Psoas muscle (tissue), 8 donors: ENCODE data around the gene CA12. TPM values are rescaled to one million over a fixed set of nuclear protein-coding genes. Genes with fewer than 3 reads are reported as not detected.

Experiments used
- ATAC-seq, 4 donors: fragments of 200-7000 bp; cut with Tn5 transposase; one replicate each; pipeline ENCODE4 v1.9.1; 2020; ENCODE audit warnings: moderate library complexity in 3 of 4, mild to moderate bottlenecking in 2 of 4
- DNase-seq, 2 donors: peaks; one replicate each; pipeline ENCODE4 v3.0.0-alpha.2; 2020
- H3K27ac ChIP-seq: fragments of 200-600 bp; one replicate; pipeline ENCODE4 v1.8.0; 2022
- H3K27me3 ChIP-seq, 3 donors: fragments of 200-600 bp in 1 of 3; one replicate each; pipeline versions ENCODE4 v1.6.1 to v1.8.0; 2013 to 2022; ENCODE audit warnings: low read length in 2 of 3, mild to moderate bottlenecking in 2 of 3, moderate library complexity in 1 of 3; ENCODE audit not compliant: insufficient read depth in 3 of 3
- H3K36me3 ChIP-seq, 2 donors: fragments of 200-600 bp in 1 of 2; one replicate each; pipeline versions ENCODE4 v1.6.1 to v1.8.0; 2013 to 2022; ENCODE audit warnings: low read depth in 1 of 2, mild to moderate bottlenecking in 1 of 2, moderate library complexity in 1 of 2; ENCODE audit not compliant: insufficient read depth in 1 of 2
- H3K4me1 ChIP-seq: fragments of 200-600 bp; one replicate; pipeline ENCODE4 v1.8.0; 2022
- H3K4me3 ChIP-seq: fragments of 200-600 bp; one replicate; pipeline ENCODE4 v1.8.0; 2022; ENCODE audit warnings: mild to moderate bottlenecking
- H3K9me3 ChIP-seq: fragments of 200-600 bp; one replicate; pipeline ENCODE4 v1.8.0; 2022
- CTCF ChIP-seq: fragments of 200-600 bp; IDR thresholded peaks from one replicate; pipeline ENCODE4 v1.8.0; 2022; ENCODE audit warnings: antibody characterized with exemption
- WGBS, 3 donors: extraction: QIAGEN DNeasy Blood & Tissue Kit; methylation state at CpG; one replicate each; pipeline versions ENCODE4 v1.1.6 to v1.1.7; 2013; 5-methylcytosine and 5-hydroxymethylcytosine counted together
- intact Hi-C, 2 donors: fragments of 100-400 bp; cut with DNase I; formaldehyde crosslinking; loops; one replicate each; pipeline versions ENCODE4 v1.11.0 to v1.14.2; 2022
- polyA plus RNA-seq, 3 donors: library from polyadenylated mRNA; stranded (reverse); fragments of 200-250 nt; gene quantifications; one replicate each; pipeline ENCODE4 v1.2.3, GENCODE V29; 2013
- total RNA-seq, 4 donors: library from RNA; stranded (reverse); fragmentation: NEBNext Ultra II Directional in 2 of 4; extraction: Animal tissue kit (Norgen Biotek cat#: 25700) in 2 of 4; gene quantifications; one replicate each; pipeline versions ENCODE4 v1.2.1 to v1.2.4, GENCODE V29; 2021 to 2023
- donor health status: healthy with polysubstance abuse.
- donor health status: DM: no; HTN: no; CAD: no; lungs with moderate emphysema.
- donor health status: Bipolar disorder and iron deficiency.
- donor health status: healthy.
- donor health status: DM: yes; HTN: yes; CAD: no.
- donor health status: DM: no; HTN: no; CAD: no.
- donor health status: DM: no; HTN: no; CAD: no.
- donor health status: DM: yes; HTN: yes; CAD: no.

The CA12 gene
- total and polyA plus RNA-seq, 7 donors = 0.01 to 0.25 (median 0.16) TPM

DNA sequence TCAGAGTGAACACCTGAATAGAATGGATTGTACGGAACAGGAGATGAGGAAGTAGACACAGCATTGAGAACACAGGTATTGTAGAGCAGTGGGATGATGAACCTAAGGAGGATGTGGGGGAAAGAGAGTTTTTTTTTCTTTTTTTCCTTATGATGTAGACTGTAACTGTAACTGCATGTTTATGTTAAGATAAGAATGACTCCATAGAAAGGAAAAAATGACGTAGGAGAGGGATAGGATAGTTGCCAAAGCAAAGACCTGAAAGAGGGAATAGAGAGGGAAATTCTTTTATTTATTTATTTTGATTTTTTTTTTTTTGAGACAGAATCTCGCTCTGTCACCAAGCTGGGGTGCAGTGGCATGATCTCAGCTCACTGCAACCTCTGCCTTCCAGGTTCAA, 71.0 kb downstream of the CA12 start:
- Histone ChIP-seq H3K36me3 (peaks cover 0 to 10% of the 10 kb centered on the region in 2 donors), H3K27me3 (no peaks in the 10 kb centered on the region), H3K9me3 (no peaks in the 10 kb centered on the region), H3K4me3 (no peak overlapping the region), H3K4me1 (no peaks in the 10 kb centered on the region), H3K27ac (no peak overlapping the region)
- ATAC-seq (no peak), DNase-seq (no peak)
- TF ChIP-seq CTCF = no peak
- intact Hi-C loops = no loop called here
- 94 to 96% (median 95%) methylated on average over 3 of the region's 3 CpGs for WGBS, 3 donors

DNA sequence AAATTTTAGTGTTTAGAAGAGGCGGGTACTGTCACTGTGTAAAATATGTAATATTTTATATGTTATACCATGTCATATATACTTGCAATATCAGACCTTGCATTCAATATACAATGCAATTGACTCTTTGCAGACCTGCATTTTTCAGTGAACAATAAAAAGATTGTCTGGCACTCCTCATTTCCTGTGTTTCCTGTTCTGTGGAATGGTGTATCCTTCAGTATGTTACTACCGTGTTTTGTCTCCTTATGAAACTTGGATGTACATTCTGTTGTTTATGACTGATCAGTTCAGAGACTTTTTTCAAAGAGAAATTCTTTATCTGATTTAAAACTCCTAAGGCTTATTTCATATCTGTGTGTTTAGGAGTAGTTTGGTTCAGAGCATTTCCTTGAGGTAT, 72.7 kb downstream of the CA12 start:
- intact Hi-C loops = no loop called here
- Histone ChIP-seq H3K27ac (no peak overlapping the region), H3K4me1 (no peaks in the 10 kb centered on the region), H3K9me3 (no peaks in the 10 kb centered on the region), H3K27me3 (no peaks in the 10 kb centered on the region), H3K36me3 (peaks cover 0 to 19% of the 10 kb centered on the region in 2 donors), H3K4me3 (no peak overlapping the region)
- TF ChIP-seq CTCF = no peak
- no peak for ATAC-seq
- DNase-seq = no peak
- WGBS, 3 donors = 79 to 94% (median 86%) methylated on average over 2 of the region's 2 CpGs

DNA sequence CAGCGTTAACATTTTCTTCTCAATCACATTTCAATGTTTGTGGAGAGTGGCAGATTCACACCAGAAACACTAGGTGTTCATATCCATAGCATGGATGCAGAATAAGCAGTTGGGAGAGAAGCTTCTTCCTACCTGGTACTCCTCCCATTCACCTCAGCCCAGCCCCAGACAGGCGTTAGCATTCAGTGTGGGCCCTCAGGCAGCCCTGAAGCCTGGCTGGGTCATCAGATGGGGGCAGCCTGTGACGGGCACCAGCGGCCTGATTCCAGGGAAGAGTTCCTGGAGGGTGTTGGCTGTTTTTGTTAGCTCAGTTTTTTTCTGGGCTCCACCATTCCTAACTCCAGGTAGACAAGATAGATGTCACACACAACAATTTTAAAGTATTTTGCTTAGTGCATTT, 73.2 kb downstream of the CA12 start:
- H3K27ac ChIP-seq = no peak overlapping the region
- H3K27me3 ChIP-seq = no peaks in the 10 kb centered on the region
- WGBS, 3 donors = 85 to 89% (median 86%) methylated on average over 4 of the region's 4 CpGs
- no peaks in the 10 kb centered on the region for H3K4me1 ChIP-seq
- no peak overlapping the region for H3K4me3 ChIP-seq
- ATAC-seq = no peak
- peaks cover 0 to 19% of the 10 kb centered on the region in 2 donors for H3K36me3 ChIP-seq
- no peaks in the 10 kb centered on the region for H3K9me3 ChIP-seq
- no peak for DNase-seq
- TF ChIP-seq CTCF = no peak
- intact Hi-C loops = no loop called here

- Histone ChIP-seq H3K27ac (no peak overlapping the region), H3K27me3 (no peaks in the 10 kb centered on the region), H3K4me3 (no peak overlapping the region), H3K9me3 (no peaks in the 10 kb centered on the region), H3K4me1 (no peaks in the 10 kb centered on the region), H3K36me3 (peaks cover 0 to 35% of the 10 kb centered on the region in 2 donors)
- 52 to 68% (median 68%) methylated on average over 5 of the region's 5 CpGs for WGBS, 3 donors
- TF ChIP-seq CTCF = no peak
- intact Hi-C loops = no loop called here
- ATAC-seq (peak in 1 of 4 donors; percentile 80), DNase-seq (no peak)
These were observed 75.1 kb downstream of the CA12 start for GRCh38 chr15:63306492-63307073.

DNA sequence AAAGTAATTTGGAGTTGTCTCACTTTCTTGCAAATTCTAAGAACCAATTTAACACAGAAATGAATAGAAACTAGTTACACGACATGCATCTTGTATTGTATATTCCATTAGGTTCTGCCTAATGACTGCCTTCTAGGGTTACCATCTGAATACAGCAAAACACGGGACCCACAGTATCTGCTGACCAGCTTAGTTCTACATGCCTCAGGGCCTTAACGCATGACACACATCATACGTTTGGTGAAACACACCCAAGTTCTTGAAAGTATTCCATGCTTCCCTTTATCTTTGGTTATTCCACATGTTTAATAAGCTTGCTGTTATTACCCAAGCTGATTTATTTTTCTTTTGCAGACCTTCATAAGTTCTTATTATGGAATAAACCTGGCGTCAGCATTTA, 76.4 kb downstream of the CA12 start:
- Histone ChIP-seq H3K4me1 (no peaks in the 10 kb centered on the region), H3K9me3 (no peaks in the 10 kb centered on the region), H3K27me3 (no peaks in the 10 kb centered on the region), H3K27ac (no peak overlapping the region), H3K36me3 (peaks cover 0 to 42% of the 10 kb centered on the region in 2 donors), H3K4me3 (no peak overlapping the region)
- no peak for DNase-seq
- no peak for TF ChIP-seq CTCF
- intact Hi-C loops = no loop called here
- WGBS, 3 donors = 89 to 92% (median 91%) methylated on average over 5 of the region's 5 CpGs
- ATAC-seq = no peak
